PFSK-1 (cell line): ENCODE measurements around the gene KIF14.

Experiments
- FOXP2 ChIP-seq: optimal IDR thresholded peaks from 2 replicates; pipeline ENCODE3; 2011; ENCODE audit warnings: borderline replicate concordance, control low read depth, inconsistent platforms; ENCODE audit not compliant: insufficient read depth; ENCODE audit errors: extremely low read length, extremely low read depth
- POLR2AphosphoS5 ChIP-seq: IDR thresholded peaks from 2 replicates; pipeline ENCODE4 v1.6.1; 2012; ENCODE audit warnings: low read depth, mild to moderate bottlenecking, control low read depth, low read length, moderate library complexity
- REST ChIP-seq, 2 experiments: IDR thresholded peaks; 2 replicates each; pipeline versions ENCODE4 v1.6.1 to v1.8.0; 2011 to 2012; ENCODE audit warnings: low read depth in 2 of 2, low read length in 2 of 2, control low read depth in 1 of 2, inconsistent platforms in 1 of 2, mild to moderate bottlenecking in 1 of 2, moderate library complexity in 1 of 2; ENCODE audit not compliant: insufficient read depth in 1 of 2
- SIN3A ChIP-seq: IDR thresholded peaks from 2 replicates; pipeline ENCODE4 v1.6.1; 2012; ENCODE audit warnings: mild to moderate bottlenecking, low read length, moderate library complexity, borderline replicate concordance; ENCODE audit not compliant: insufficient read depth
- TAF1 ChIP-seq: IDR thresholded peaks from 2 replicates; pipeline ENCODE4 v1.6.1; 2012; ENCODE audit warnings: low read length, control low read depth, borderline replicate concordance; ENCODE audit not compliant: insufficient read depth

Gene KIF14

DNA sequence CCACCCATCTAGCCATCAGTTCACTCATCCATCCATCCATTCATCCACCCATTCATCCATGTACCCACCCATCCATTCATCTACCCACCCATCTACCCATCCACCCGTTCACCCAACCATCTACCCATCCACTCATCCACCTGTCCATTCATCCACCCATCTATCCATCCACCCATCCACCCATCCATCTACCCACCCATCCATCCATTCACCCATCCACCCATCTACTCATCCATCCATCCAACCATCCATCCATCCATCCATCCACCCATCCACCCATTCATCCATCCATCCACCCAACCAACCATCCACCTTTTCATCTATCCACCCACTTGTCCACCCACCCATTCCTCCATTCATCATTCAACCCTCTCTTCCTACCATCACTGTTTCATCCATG, 80.3 kb downstream of the KIF14 start:
- no peak for TF ChIP-seq REST (IDR thresholded peaks at IDR 0.05; ENCODE audit: insufficient read depth in 1 of 2, low read depth in 2 of 2, low read length in 2 of 2)
- TF ChIP-seq FOXP2 = no peak
- no peak for TF ChIP-seq TAF1
- no peak for TF ChIP-seq SIN3A
- TF ChIP-seq POLR2AphosphoS5 = no peak

DNA sequence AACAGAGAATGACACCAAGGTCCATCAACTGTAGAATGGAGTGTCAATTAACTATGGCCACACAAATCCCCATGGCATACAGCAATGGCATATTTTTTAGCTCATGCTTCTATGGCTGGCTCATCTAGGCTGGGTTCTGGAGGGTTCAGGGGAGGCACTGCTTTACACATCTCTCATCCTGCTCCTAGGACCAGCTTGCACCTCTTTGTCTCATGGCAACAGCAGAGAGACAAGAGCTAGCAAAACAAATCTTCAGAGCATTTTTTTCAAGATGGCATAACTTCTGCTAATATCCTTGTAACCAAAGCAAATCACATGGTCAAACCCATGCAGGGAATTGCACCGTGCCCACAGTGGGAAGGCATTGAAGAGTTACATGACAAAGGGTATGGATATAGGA, 82.4 kb downstream of the KIF14 start:
- no peak for TF ChIP-seq POLR2AphosphoS5
- no peak for TF ChIP-seq SIN3A
- no peak for TF ChIP-seq FOXP2
- TF ChIP-seq TAF1 = no peak
- TF ChIP-seq REST (IDR thresholded peaks at IDR 0.05; ENCODE audit: insufficient read depth in 1 of 2, low read depth in 2 of 2, low read length in 2 of 2) = no peak

- TF ChIP-seq SIN3A (no peak), POLR2AphosphoS5 (no peak), REST (IDR thresholded peaks at IDR 0.05; ENCODE audit: insufficient read depth in 1 of 2, low read depth in 2 of 2, low read length in 2 of 2) (no peak), TAF1 (no peak), FOXP2 (no peak)
These were observed 84.9 kb downstream of the KIF14 start for GRCh38 chr1:200535605-200536004.

- no peak for TF ChIP-seq TAF1
These were observed 89.8 kb downstream of the KIF14 start for GRCh38 chr1:200530623-200531261.

- TF ChIP-seq POLR2AphosphoS5 = no peak
- TF ChIP-seq REST (IDR thresholded peaks at IDR 0.05; ENCODE audit: insufficient read depth in 1 of 2, low read depth in 2 of 2, low read length in 2 of 2) = no peak
- no peak for TF ChIP-seq SIN3A
- TF ChIP-seq FOXP2 = no peak
- TF ChIP-seq TAF1 = no peak
These were observed 91.5 kb downstream of the KIF14 start for GRCh38 chr1:200528858-200529606.
